IMR-90 (cell line): ENCODE measurements around the gene PTPRN2. TPM values are rescaled to one million over a fixed set of nuclear protein-coding genes. Genes with fewer than 3 reads are reported as not detected.

Experiments
- ATAC-seq: fragments of 200-7000 bp; cut with Tn5 transposase; 2 replicates; pipeline ENCODE4 v1.9.1; 2020; ENCODE audit warnings: low read depth, mild to moderate bottlenecking, moderate library complexity
- BruUV-seq: library from RNA; stranded (reverse); fragments of 400-500 nt; replicated peaks from 2 replicates; lab custom pipeline; 2021; lab: Mats Ljungman, UMichigan
- CTCF ChIA-PET: fragments of 300-600 bp; formaldehyde crosslinking; extraction: SDS; loops from one replicate; lab custom pipeline; 2021; ENCODE audit warnings: antibody characterized with exemption; lab: Yijun Ruan, JAX
- POLR2A ChIA-PET: fragments of 300-600 bp; sonication (Branson Sonifier 250); formaldehyde crosslinking; loops from one replicate; lab custom pipeline; 2022; ENCODE audit warnings: antibody characterized with exemption; ENCODE audit not compliant: unreplicated experiment; lab: Charles Lee
- DNase-seq: peaks from one replicate; pipeline ENCODE4 v3.0.0; 2013
- H2AFZ ChIP-seq: replicated peaks from 2 replicates; pipeline ENCODE3; 2013; ENCODE audit warnings: low read length, mild to moderate bottlenecking; ENCODE audit not compliant: poor library complexity
- H2AK5ac ChIP-seq: 2 replicates; pipeline ENCODE4 v1.6.1; 2013; ENCODE audit warnings: low read depth, low read length, inconsistent platforms
- H2AK9ac ChIP-seq: replicated peaks from 2 replicates; pipeline ENCODE3; 2013; ENCODE audit warnings: mild to moderate bottlenecking, low read depth, low read length, moderate library complexity; ENCODE audit not compliant: poor library complexity
- H2BK120ac ChIP-seq: 2 replicates; pipeline ENCODE4 v1.6.1; 2013; ENCODE audit warnings: low read depth, low read length, inconsistent platforms
- H2BK15ac ChIP-seq: 3 replicates; pipeline ENCODE4 v1.6.1; 2013; ENCODE audit warnings: low read depth, low read length, inconsistent platforms
- H2BK20ac ChIP-seq: 2 replicates; pipeline ENCODE4 v1.6.1; 2013; ENCODE audit warnings: low read depth, mild to moderate bottlenecking, inconsistent platforms, low read length, moderate library complexity
- H2BK5ac ChIP-seq: 2 replicates; pipeline ENCODE4 v1.6.1; 2013; ENCODE audit warnings: mild to moderate bottlenecking, low read depth, low read length, inconsistent platforms; ENCODE audit not compliant: poor library complexity, severe bottlenecking
- H3K14ac ChIP-seq: replicated peaks from 2 replicates; pipeline ENCODE4 v1.6.1; 2013; ENCODE audit warnings: low read depth, low read length, inconsistent platforms
- H3K18ac ChIP-seq: 2 replicates; pipeline ENCODE4 v1.6.1; 2013; ENCODE audit warnings: low read depth, low read length, control low read depth
- H3K23ac ChIP-seq: 2 replicates; pipeline ENCODE4 v1.6.1; 2013; ENCODE audit warnings: low read depth, low read length, inconsistent platforms
- H3K27ac ChIP-seq: 2 replicates; pipeline ENCODE4 v1.5.1; 2013; ENCODE audit warnings: mild to moderate bottlenecking, control low read depth, low read length; ENCODE audit not compliant: insufficient read depth
- H3K27me3 ChIP-seq: 2 replicates; pipeline ENCODE4 v1.6.1; 2013; ENCODE audit warnings: low read length; ENCODE audit not compliant: control insufficient read depth, insufficient read depth
- H3K36me3 ChIP-seq: 2 replicates; pipeline ENCODE4 v1.6.1; 2013; ENCODE audit warnings: low read length, mixed read lengths; ENCODE audit not compliant: control insufficient read depth, insufficient read depth
- H3K4ac ChIP-seq: 2 replicates; pipeline ENCODE4 v1.6.1; 2013; ENCODE audit warnings: low read depth, low read length, inconsistent platforms
- H3K4me1 ChIP-seq: 2 replicates; pipeline ENCODE4 v1.6.1; 2013; ENCODE audit warnings: low read length, mixed read lengths; ENCODE audit not compliant: control insufficient read depth, insufficient read depth
- H3K4me2 ChIP-seq: 2 replicates; pipeline ENCODE4 v1.6.1; 2013; ENCODE audit warnings: low read depth, mild to moderate bottlenecking, control low read depth, low read length, moderate library complexity
- H3K4me3 ChIP-seq: 2 replicates; pipeline ENCODE4 v1.5.1; 2013; ENCODE audit warnings: low read depth, mild to moderate bottlenecking, control low read depth, low read length, moderate library complexity; ENCODE audit not compliant: insufficient read depth
- H3K56ac ChIP-seq: 2 replicates; pipeline ENCODE4 v1.6.1; 2013; ENCODE audit warnings: low read length, inconsistent platforms; ENCODE audit not compliant: insufficient read depth; ENCODE audit errors: extremely low read depth
- H3K79me1 ChIP-seq, 2 experiments: 2 replicates each; pipeline ENCODE4 v1.6.1; 2013; ENCODE audit warnings: low read length in 2 of 2, inconsistent platforms in 1 of 2, low read depth in 1 of 2
- H3K9ac ChIP-seq: 2 replicates; pipeline ENCODE4 v1.6.1; 2013; ENCODE audit warnings: low read depth, low read length, control low read depth
- H3K9me1 ChIP-seq: 2 replicates; pipeline ENCODE4 v1.6.1; 2013; ENCODE audit warnings: low read length, inconsistent platforms; ENCODE audit not compliant: insufficient read depth
- H3K9me3 ChIP-seq: 2 replicates; pipeline ENCODE4 v1.6.1; 2013; ENCODE audit warnings: low read length; ENCODE audit not compliant: control insufficient read depth, insufficient read depth
- H4K20me1 ChIP-seq: 2 replicates; pipeline ENCODE4 v1.6.1; 2013; ENCODE audit warnings: low read length, inconsistent platforms; ENCODE audit not compliant: insufficient read depth
- H4K5ac ChIP-seq: 2 replicates; pipeline ENCODE4 v1.6.1; 2013; ENCODE audit warnings: mild to moderate bottlenecking, low read depth, low read length, control low read depth
- H4K8ac ChIP-seq, 2 experiments: 2 replicates each; pipeline ENCODE4 v1.6.1; 2013; ENCODE audit warnings: low read depth in 2 of 2, low read length in 2 of 2, control low read depth in 1 of 2, inconsistent platforms in 1 of 2
- H4K91ac ChIP-seq: 2 replicates; pipeline ENCODE4 v1.6.1; 2013; ENCODE audit warnings: low read depth, low read length, inconsistent platforms; ENCODE audit not compliant: insufficient read depth
- BHLHE40 ChIP-seq: fragments of 150-350 bp; IDR thresholded peaks from 2 replicates; pipeline ENCODE4 v1.6.1; 2016; ENCODE audit warnings: mild to moderate bottlenecking, low read depth, low read length
- CEBPB ChIP-seq: IDR thresholded peaks from 2 replicates; pipeline ENCODE4 v1.6.1; 2012; ENCODE audit warnings: low read depth, low read length, improper control_type of control experiment
- CHD1 ChIP-seq: IDR thresholded peaks from 2 replicates; pipeline ENCODE4 v1.6.1; 2012; ENCODE audit warnings: low read depth, low read length, improper control_type of control experiment
- CTCF ChIP-seq: conservative IDR thresholded peaks from 2 replicates; pipeline ENCODE4 v1.5.1; 2012; ENCODE audit warnings: mild to moderate bottlenecking, low read depth, low read length, improper control_type of control experiment
- ELK1 ChIP-seq: fragments of 150-350 bp; IDR thresholded peaks from 2 replicates; pipeline ENCODE4 v1.6.1; 2016; ENCODE audit warnings: low read depth, mild to moderate bottlenecking, low read length, moderate library complexity, borderline replicate concordance
- FOS ChIP-seq: fragments of 150-350 bp; IDR thresholded peaks from 2 replicates; pipeline ENCODE4 v1.6.1; 2016; ENCODE audit warnings: low read depth, low read length
- MAFK ChIP-seq: IDR thresholded peaks from 2 replicates; pipeline ENCODE4 v1.6.1; 2012; ENCODE audit warnings: low read depth, low read length, improper control_type of control experiment
- MAZ ChIP-seq: IDR thresholded peaks from 2 replicates; pipeline ENCODE4 v1.6.1; 2012; ENCODE audit warnings: low read depth, mild to moderate bottlenecking, low read length, improper control_type of control experiment, moderate library complexity, borderline replicate concordance
- MXI1 ChIP-seq: IDR thresholded peaks from 2 replicates; pipeline ENCODE4 v1.6.1; 2012; ENCODE audit warnings: low read depth, mild to moderate bottlenecking, low read length, moderate library complexity, borderline replicate concordance
- NFE2L2 ChIP-seq: fragments of 150-350 bp; IDR thresholded peaks from 2 replicates; pipeline ENCODE4 v1.6.1; 2016; ENCODE audit warnings: low read depth, mild to moderate bottlenecking, low read length
- POLR2A ChIP-seq: IDR thresholded peaks from 2 replicates; pipeline ENCODE4 v1.6.1; 2012; ENCODE audit warnings: mild to moderate bottlenecking, low read depth, low read length
- RAD21 ChIP-seq: IDR thresholded peaks from 2 replicates; pipeline ENCODE4 v1.6.1; 2012; ENCODE audit warnings: low read length, improper control_type of control experiment
- RCOR1 ChIP-seq: IDR thresholded peaks from 2 replicates; pipeline ENCODE4 v1.6.1; 2012; ENCODE audit warnings: mild to moderate bottlenecking, low read length, improper control_type of control experiment; ENCODE audit not compliant: insufficient replicate concordance
- RFX5 ChIP-seq: IDR thresholded peaks from 2 replicates; pipeline ENCODE4 v1.8.0; 2012; ENCODE audit warnings: low read depth, mild to moderate bottlenecking, low read length, moderate library complexity
- SMC3 ChIP-seq: fragments of 150-350 bp; IDR thresholded peaks from 2 replicates; pipeline ENCODE4 v1.6.1; 2016; ENCODE audit warnings: low read depth, mild to moderate bottlenecking, antibody characterized with exemption, low read length, moderate library complexity
- USF2 ChIP-seq: fragments of 150-350 bp; IDR thresholded peaks from 2 replicates; pipeline ENCODE4 v1.6.1; 2017; ENCODE audit warnings: mild to moderate bottlenecking, antibody characterized with exemption, low read length, low read depth
- WGBS, 2 experiments: methylation state at CpG; one replicate each; pipeline versions ENCODE4 v1.1.5 to v1.1.7; 2013; ENCODE audit warnings: missing lambda C conversion rate in 2 of 2; ENCODE audit not compliant: insufficient read length in 1 of 2; ENCODE audit errors: extremely low coverage in 2 of 2; 5-methylcytosine and 5-hydroxymethylcytosine counted together
- dilution Hi-C: fragments of 300-500 bp; cut with HindIII; formaldehyde crosslinking; loops from one replicate; pipeline ENCODE4 v1.14.3; 2018; ENCODE audit warnings: low sequenced_read_pairs; ENCODE audit not compliant: unreplicated experiment
- in situ Hi-C: fragments of 300-500 bp; cut with MboI; formaldehyde crosslinking; loops from 3 replicates; pipeline ENCODE4 v1.14.3; 2019; ENCODE audit warnings: low sequenced_read_pairs, inconsistent platforms, mixed read lengths
- intact Hi-C: fragments of 100-400 bp; cut with micrococcal nuclease; formaldehyde crosslinking; loops from 2 replicates; pipeline ENCODE4 v1.10.0; 2022
- polyA plus RNA-seq, 3 experiments: library from polyadenylated mRNA; depleted of rRNA; stranded (reverse); fragments of >200 nt; gene quantifications; 2 replicates each; pipeline ENCODE4 v1.2.3, GENCODE V29; 2012; ENCODE audit warnings: low replicate concordance in 1 of 3
- total RNA-seq: library from RNA; depleted of rRNA; stranded (reverse); fragments of >200 nt; gene quantifications from 2 replicates; pipeline ENCODE4 v1.2.3, GENCODE V29; 2012

PTPRN2 gene
- total and polyA plus RNA-seq, 2 of the 4 experiments (the other 2 are of a cell fraction): 0.03 TPM; not detected in 1

GRCh38 chr7:158452331-158452730 is 135.3 kb downstream of the PTPRN2 start:
- Histone ChIP-seq H3K4ac (no peak overlapping the region), H2BK20ac (no peak overlapping the region), H4K91ac (no peak overlapping the region), H4K8ac (no peak overlapping the region), H2BK15ac (no peak overlapping the region), H3K9me3 (peaks cover 53% of the 10 kb centered on the region), H3K9me1 (no peaks in the 10 kb centered on the region), H4K5ac (no peak overlapping the region), H2AFZ (no peak overlapping the region), H4K20me1 (no peaks in the 10 kb centered on the region), H3K4me2 (no peak overlapping the region), H3K23ac (no peak overlapping the region), H2BK120ac (no peak overlapping the region), H3K56ac (no peak overlapping the region), H3K27ac (no peak overlapping the region), H3K27me3 (no peaks in the 10 kb centered on the region), H3K9ac (no peak overlapping the region), H2AK5ac (no peak overlapping the region), H3K79me1 (no peaks in the 10 kb centered on the region), H3K4me3 (no peak overlapping the region), H3K14ac (no peak overlapping the region), H2AK9ac (no peak overlapping the region), H3K4me1 (no peaks in the 10 kb centered on the region), H2BK5ac (no peak overlapping the region), H3K36me3 (no peaks in the 10 kb centered on the region), H3K18ac (no peak overlapping the region)
- in situ Hi-C loops (no loop called here), dilution Hi-C loops (no loop called here), intact Hi-C loops (no loop called here)
- WGBS, 2 experiments: no CpG with 5 or more reads among the region's 11 CpGs
- DNase-seq (no peak), ATAC-seq (no peak)
- no peak for TF ChIP-seq MXI1
- TF ChIP-seq RFX5: no peak
- no peak for TF ChIP-seq USF2
- TF ChIP-seq NFE2L2: no peak
- TF ChIP-seq RCOR1: no peak
- no peak for TF ChIP-seq CEBPB
- no peak for TF ChIP-seq SMC3
- TF ChIP-seq MAFK: no peak
- TF ChIP-seq RAD21: no peak
- TF ChIP-seq BHLHE40: no peak
- no peak for TF ChIP-seq POLR2A
- no peak for TF ChIP-seq CHD1
- no peak for TF ChIP-seq CTCF
- no peak for TF ChIP-seq FOS
- no peak for TF ChIP-seq ELK1
- TF ChIP-seq MAZ: no peak
- ChIA-PET CTCF (no interaction called here), POLR2A (no interaction called here)
- no TSS peak for BruUV-seq
